Lung (tissue), 12 donors: ENCODE measurements around the gene RNASEH2A. TPM values are rescaled to one million over a fixed set of nuclear protein-coding genes. Genes with fewer than 3 reads are reported as not detected.

Source experiments
- ATAC-seq: fragments of 200-7000 bp; cut with Tn5 transposase; one replicate; pipeline ENCODE4 v1.9.1; 2020; ENCODE audit warnings: moderate number of reproducible peaks; ENCODE audit not compliant: insufficient read depth, low FRiP score
- DNase-seq, 3 donors: peaks; one replicate each; pipeline ENCODE4 v3.0.0-alpha.2; 2013 to 2017
- H3K27ac ChIP-seq, 2 donors: one replicate each; pipeline ENCODE4 v1.5.1; 2013; ENCODE audit warnings: mild to moderate bottlenecking in 2 of 2, moderate library complexity in 2 of 2, control low read depth in 1 of 2, inconsistent platforms in 1 of 2, low read depth in 1 of 2, low read length in 1 of 2
- H3K27me3 ChIP-seq, 3 donors: one replicate each; pipeline ENCODE4 v1.5.1; 2013; ENCODE audit warnings: low read length in 2 of 3; ENCODE audit not compliant: control insufficient read depth in 3 of 3, insufficient read depth in 3 of 3
- H3K36me3 ChIP-seq, 4 donors: one replicate each; pipeline ENCODE4 v1.5.1; 2013; ENCODE audit warnings: low read length in 4 of 4, mild to moderate bottlenecking in 1 of 4, moderate library complexity in 1 of 4; ENCODE audit not compliant: control insufficient read depth in 4 of 4, insufficient read depth in 4 of 4
- H3K4me1 ChIP-seq, 5 donors: one replicate each; pipeline ENCODE4 v1.5.1; 2013; ENCODE audit warnings: low read length in 5 of 5, mild to moderate bottlenecking in 2 of 5, moderate library complexity in 1 of 5; ENCODE audit not compliant: control insufficient read depth in 5 of 5, insufficient read depth in 5 of 5
- H3K4me3 ChIP-seq: one replicate; pipeline ENCODE4 v1.5.1; 2013; ENCODE audit warnings: mild to moderate bottlenecking, control low read depth, moderate library complexity
- H3K9ac ChIP-seq, 2 donors: one replicate each; pipeline ENCODE4 v1.5.1; 2013; ENCODE audit warnings: low read length in 2 of 2, control low read depth in 1 of 2; ENCODE audit not compliant: insufficient read depth in 1 of 2
- H3K9me3 ChIP-seq, 4 donors: one replicate each; pipeline ENCODE4 v1.5.1; 2013; ENCODE audit warnings: low read length in 3 of 4, mild to moderate bottlenecking in 1 of 4, moderate library complexity in 1 of 4; ENCODE audit not compliant: control insufficient read depth in 4 of 4, insufficient read depth in 3 of 4
- WGBS, 2 donors: extraction: QIAGEN DNeasy Blood & Tissue Kit; methylation state at CpG; one replicate each; pipeline ENCODE4 v1.1.7; 2013; 5-methylcytosine and 5-hydroxymethylcytosine counted together
- polyA plus RNA-seq, 2 donors: library from polyadenylated mRNA; stranded (reverse); fragments of 200-250 nt; gene quantifications; one replicate each; pipeline ENCODE4 v1.2.1, GENCODE V29; 2013
- total RNA-seq, 2 donors: library from RNA; depleted of rRNA in 1 of 2; stranded (reverse); fragments of >200 nt in 1 of 2; gene quantifications; one replicate each; pipeline ENCODE4 v1.2.1, GENCODE V29; 2014 to 2021
- TF ChIP-seq, protein P1 (sequence below): IDR thresholded peaks from 2 replicates; pipeline ENCODE4 v1.5.1; 2012; ENCODE audit warnings: mild to moderate bottlenecking; ENCODE audit errors: control extremely low read depth, extremely low read depth
- donor health status: control.
- donor health status: control.
- donor health status: Bipolar disorder and iron deficiency.
- donor health status: healthy.
- donor health status: DM: yes; HTN: yes; CAD: no.

RNASEH2A gene
- total and polyA plus RNA-seq, 4 donors = 7.3 to 16.1 (median 9.3) TPM

- DNase-seq = peak in 1 of 3 donors; percentile 62
These were observed 24.3 kb upstream of the RNASEH2A start for GRCh38 chr19:12782174-12782423.

GRCh38 chr19:12782424-12783290 is 23.7 kb upstream of the RNASEH2A start:
- Histone ChIP-seq H3K9ac (peak overlapping the region; percentile 39 to 94), H3K36me3 (no peaks in the 10 kb centered on the region), H3K27me3 (no peaks in the 10 kb centered on the region), H3K9me3 (no peaks in the 10 kb centered on the region), H3K27ac (peak overlapping the region; percentile 86 to 87), H3K4me3 (peak overlapping the region; percentile 40), H3K4me1 (peaks cover 0 to 79% (median 42%) of the 10 kb centered on the region in 5 donors)
- DNase-seq (peak; percentile 90 to 93 (median 92)), ATAC-seq (peak; percentile 58)
- TF ChIP-seq, protein P1, sequence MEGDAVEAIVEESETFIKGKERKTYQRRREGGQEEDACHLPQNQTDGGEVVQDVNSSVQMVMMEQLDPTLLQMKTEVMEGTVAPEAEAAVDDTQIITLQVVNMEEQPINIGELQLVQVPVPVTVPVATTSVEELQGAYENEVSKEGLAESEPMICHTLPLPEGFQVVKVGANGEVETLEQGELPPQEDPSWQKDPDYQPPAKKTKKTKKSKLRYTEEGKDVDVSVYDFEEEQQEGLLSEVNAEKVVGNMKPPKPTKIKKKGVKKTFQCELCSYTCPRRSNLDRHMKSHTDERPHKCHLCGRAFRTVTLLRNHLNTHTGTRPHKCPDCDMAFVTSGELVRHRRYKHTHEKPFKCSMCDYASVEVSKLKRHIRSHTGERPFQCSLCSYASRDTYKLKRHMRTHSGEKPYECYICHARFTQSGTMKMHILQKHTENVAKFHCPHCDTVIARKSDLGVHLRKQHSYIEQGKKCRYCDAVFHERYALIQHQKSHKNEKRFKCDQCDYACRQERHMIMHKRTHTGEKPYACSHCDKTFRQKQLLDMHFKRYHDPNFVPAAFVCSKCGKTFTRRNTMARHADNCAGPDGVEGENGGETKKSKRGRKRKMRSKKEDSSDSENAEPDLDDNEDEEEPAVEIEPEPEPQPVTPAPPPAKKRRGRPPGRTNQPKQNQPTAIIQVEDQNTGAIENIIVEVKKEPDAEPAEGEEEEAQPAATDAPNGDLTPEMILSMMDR = no peak
- WGBS, 2 donors = 0 to 1% methylated on average over 64 to 88 of the region's 88 CpGs

More at GRCh38 chr19:12782174-12782423, 24.3 kb upstream of the RNASEH2A start:
- no peaks in the 10 kb centered on the region for H3K9me3 ChIP-seq
- H3K27me3 ChIP-seq = no peaks in the 10 kb centered on the region
- no peaks in the 10 kb centered on the region for H3K36me3 ChIP-seq
- peak overlapping the region; percentile 39 to 94 for H3K9ac ChIP-seq
- peaks cover 0 to 79% (median 42%) of the 10 kb centered on the region in 5 donors for H3K4me1 ChIP-seq
- H3K4me3 ChIP-seq = peak overlapping the region; percentile 40
- TF ChIP-seq, protein P1 = no peak
- peak overlapping the region; percentile 86 to 87 for H3K27ac ChIP-seq
- ATAC-seq = no peak
- 0 to 2% methylated on average over 12 of the region's 12 CpGs for WGBS, 2 donors

GRCh38 chr19:12783291-12783848 is 23.0 kb upstream of the RNASEH2A start:
- 6 to 12% methylated on average over 16 of the region's 16 CpGs for WGBS, 2 donors
- H3K9ac ChIP-seq = no peak overlapping the region
- ATAC-seq (no peak), DNase-seq (peak; percentile 33 to 63 (median 39))
- no peaks in the 10 kb centered on the region for H3K9me3 ChIP-seq
- no peak overlapping the region for H3K4me3 ChIP-seq
- no peaks in the 10 kb centered on the region for H3K36me3 ChIP-seq
- TF ChIP-seq, protein P1 = no peak
- H3K4me1 ChIP-seq = peaks cover 0 to 79% (median 44%) of the 10 kb centered on the region in 5 donors
- H3K27me3 ChIP-seq = no peaks in the 10 kb centered on the region
- H3K27ac ChIP-seq = peak overlapping the region; percentile 86 to 87
